ENCODE results near the gene IL17RE.

Gene IL17RE

GRCh38 chr3:9955611-9956352 lies 53.1 kb downstream of the IL17RE start:
- no peak for FAIRE-seq

DNA sequence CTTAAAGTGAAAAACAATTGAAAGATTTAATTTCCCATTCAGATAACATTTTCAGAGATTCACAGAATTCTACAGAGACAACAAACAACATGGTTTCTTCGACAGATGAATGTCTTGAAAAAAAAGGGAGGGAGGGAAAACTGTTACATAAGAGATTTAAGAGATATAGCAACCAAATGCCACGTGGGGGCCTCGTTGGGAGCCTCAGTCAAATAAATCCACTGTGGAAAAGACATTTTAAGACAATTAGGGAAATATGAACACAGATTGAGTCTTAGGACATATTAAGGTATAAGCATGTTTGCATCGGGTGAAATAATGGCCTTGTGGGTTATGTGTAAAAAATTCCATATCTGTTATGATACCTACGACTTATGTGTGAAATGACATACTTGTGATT lies 54.6 kb downstream of the IL17RE start:
- FAIRE-seq, result no peak

DNA sequence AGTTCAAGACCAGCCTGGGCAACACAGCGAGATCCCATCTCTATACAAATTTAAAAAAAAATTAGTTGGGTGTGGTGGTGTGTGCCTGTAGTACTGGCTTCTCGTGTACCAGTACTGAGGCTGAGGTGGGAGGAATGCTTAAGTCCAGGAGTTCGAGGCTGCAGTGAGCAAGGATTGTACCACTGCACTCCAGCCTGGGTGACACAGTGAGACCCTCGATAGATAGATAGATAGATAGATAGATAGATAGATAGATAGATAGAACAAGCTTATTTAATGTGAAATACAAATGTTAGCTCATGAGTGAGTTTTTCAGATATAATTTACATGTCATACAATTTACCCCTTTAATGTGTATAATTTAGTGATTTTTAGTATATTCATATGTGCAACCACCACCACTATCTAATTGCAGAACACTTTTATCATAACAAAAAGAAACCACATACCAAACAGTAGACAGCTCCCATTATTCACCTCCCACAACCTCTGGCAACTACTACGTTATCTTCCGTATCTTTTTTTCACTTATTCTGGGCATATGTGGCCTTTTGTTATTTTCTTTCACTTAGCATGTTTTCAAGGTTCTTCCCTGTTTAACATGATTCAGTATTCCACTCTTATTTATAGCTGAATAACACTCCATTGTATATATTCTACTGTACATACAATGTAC lies 62.7 kb downstream of the IL17RE start:
- FAIRE-seq, result no peak
